ENCODE results near the gene PTBP3. TPM values are rescaled to one million over a fixed set of nuclear protein-coding genes. Genes with fewer than 3 reads are reported as not detected.

The PTBP3 gene
- total RNA-seq, 1 experiment from 2014 or later: 73.1 TPM

GRCh38 chr9:112311497-112311896 lies 21.9 kb downstream of the PTBP3 start:
- Mint-ChIP-seq H3K4me3 (ENCODE audit: low read depth, unreplicated experiment) (no peak overlapping the region), H3K4me1 (ENCODE audit: low read depth, unreplicated experiment) (peaks cover 15% of the 10 kb centered on the region), H3K27ac (ENCODE audit: unreplicated experiment) (no peak overlapping the region), H3K36me3 (ENCODE audit: insufficient read depth, unreplicated experiment) (no peaks in the 10 kb centered on the region), H3K9me3 (ENCODE audit: low read depth, unreplicated experiment) (no peaks in the 10 kb centered on the region), H3K27me3 (ENCODE audit: unreplicated experiment) (no peaks in the 10 kb centered on the region)
- no peak for DNase-seq
- no peak for TF ChIP-seq CTCF (IDR thresholded peaks at IDR 0.05; ENCODE audit: unreplicated experiment)
- intact Hi-C loops (cut with micrococcal nuclease; ENCODE audit: unreplicated experiment): no loop called here
- no TSS peak for BruUV-seq (replicated peaks)
- CTCF ChIA-PET: no interaction called here

GRCh38 chr9:112310826-112311225 lies 22.6 kb downstream of the PTBP3 start:
- Mint-ChIP-seq H3K27ac (ENCODE audit: unreplicated experiment) (no peak overlapping the region), H3K27me3 (ENCODE audit: unreplicated experiment) (no peaks in the 10 kb centered on the region), H3K36me3 (ENCODE audit: insufficient read depth, unreplicated experiment) (no peaks in the 10 kb centered on the region), H3K4me3 (ENCODE audit: low read depth, unreplicated experiment) (no peak overlapping the region), H3K9me3 (ENCODE audit: low read depth, unreplicated experiment) (no peaks in the 10 kb centered on the region), H3K4me1 (ENCODE audit: low read depth, unreplicated experiment) (peaks cover 9% of the 10 kb centered on the region)
- DNase-seq: no peak
- CTCF ChIA-PET: interaction anchor here (0.9 kb wide), 1 partner anchor 12 kb away, joined by 3 read pairs; no protein-coding TSS in a partner anchor
- intact Hi-C loops (cut with micrococcal nuclease; ENCODE audit: unreplicated experiment): no loop called here
- BruUV-seq (replicated peaks): no TSS peak
- no peak for TF ChIP-seq CTCF (IDR thresholded peaks at IDR 0.05; ENCODE audit: unreplicated experiment)

- CTCF ChIA-PET: no interaction called here
- intact Hi-C loops (cut with micrococcal nuclease; ENCODE audit: unreplicated experiment): no loop called here
- Mint-ChIP-seq H3K36me3 (ENCODE audit: insufficient read depth, unreplicated experiment) (no peaks in the 10 kb centered on the region), H3K4me3 (ENCODE audit: low read depth, unreplicated experiment) (no peak overlapping the region), H3K9me3 (ENCODE audit: low read depth, unreplicated experiment) (no peaks in the 10 kb centered on the region), H3K4me1 (ENCODE audit: low read depth, unreplicated experiment) (peaks cover 9% of the 10 kb centered on the region), H3K27me3 (ENCODE audit: unreplicated experiment) (no peaks in the 10 kb centered on the region), H3K27ac (ENCODE audit: unreplicated experiment) (no peak overlapping the region)
- DNase-seq: no peak
- TF ChIP-seq CTCF (IDR thresholded peaks at IDR 0.05; ENCODE audit: unreplicated experiment): no peak
- BruUV-seq (replicated peaks): no TSS peak
These were observed 24.8 kb downstream of the PTBP3 start for GRCh38 chr9:112308588-112308987.

GRCh38 chr9:112301420-112301819 lies 32.0 kb downstream of the PTBP3 start:
- no peaks in the 10 kb centered on the region for H3K27me3 Mint-ChIP-seq (ENCODE audit: unreplicated experiment)
- H3K36me3 Mint-ChIP-seq (ENCODE audit: insufficient read depth, unreplicated experiment): no peaks in the 10 kb centered on the region
- H3K27ac Mint-ChIP-seq (ENCODE audit: unreplicated experiment): no peak overlapping the region
- H3K4me1 Mint-ChIP-seq (ENCODE audit: low read depth, unreplicated experiment): no peaks in the 10 kb centered on the region
- CTCF ChIA-PET: no interaction called here
- no peak for TF ChIP-seq CTCF (IDR thresholded peaks at IDR 0.05; ENCODE audit: unreplicated experiment)
- H3K4me3 Mint-ChIP-seq (ENCODE audit: low read depth, unreplicated experiment): no peak overlapping the region
- BruUV-seq (replicated peaks): no TSS peak
- no peak for DNase-seq
- intact Hi-C loops (cut with micrococcal nuclease; ENCODE audit: unreplicated experiment): no loop called here
- no peaks in the 10 kb centered on the region for H3K9me3 Mint-ChIP-seq (ENCODE audit: low read depth, unreplicated experiment)

All from Calu3 (cell line).